CD4-positive, alpha-beta T cell treated with Interleukin-15 for 4 hours (primary cell): ENCODE results near the gene TRIP10.
"Not testable (repeated sequence)": the region's sequence is repeated elsewhere in the genome, so short reads cannot be mapped to it uniquely, and the experiment has no call there.

Source experiments
- DNase-seq: peaks from one replicate; pipeline ENCODE4 v3.0.0-alpha.2; 2020; ENCODE audit warnings: low spot score

The TRIP10 gene

DNA sequence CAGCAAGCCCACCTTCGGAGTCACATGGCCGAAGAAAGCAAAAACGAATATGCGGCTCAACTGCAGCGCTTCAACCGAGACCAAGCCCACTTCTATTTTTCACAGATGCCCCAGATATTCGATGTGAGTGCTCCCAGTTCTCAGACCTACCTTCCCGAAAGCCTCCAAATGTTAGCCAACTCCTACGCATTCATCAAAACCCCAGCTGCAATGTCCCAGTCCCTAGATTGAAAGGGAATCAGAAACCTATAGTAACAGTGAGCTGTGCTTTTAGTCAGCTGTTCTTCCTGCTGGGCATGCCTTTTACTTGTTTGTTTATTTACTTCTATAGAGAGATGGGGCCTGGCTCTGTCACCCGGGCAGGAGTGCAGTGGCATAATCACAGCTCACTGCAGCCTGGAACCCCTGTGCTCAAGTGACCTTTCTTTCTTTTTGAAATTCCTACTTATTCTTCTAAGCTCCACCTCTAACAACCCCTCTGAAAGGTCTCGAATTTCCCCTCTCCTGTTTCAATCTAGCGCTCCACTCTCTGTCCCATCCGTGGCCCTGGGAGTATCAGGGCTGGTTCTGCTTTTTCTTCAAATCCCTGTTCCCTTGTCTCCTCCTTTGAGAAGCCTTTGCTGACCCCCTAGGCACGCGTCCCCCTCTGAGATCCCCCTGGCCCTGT lies 4.4 kb downstream of the TRIP10 start:
- no peak for DNase-seq

DNA sequence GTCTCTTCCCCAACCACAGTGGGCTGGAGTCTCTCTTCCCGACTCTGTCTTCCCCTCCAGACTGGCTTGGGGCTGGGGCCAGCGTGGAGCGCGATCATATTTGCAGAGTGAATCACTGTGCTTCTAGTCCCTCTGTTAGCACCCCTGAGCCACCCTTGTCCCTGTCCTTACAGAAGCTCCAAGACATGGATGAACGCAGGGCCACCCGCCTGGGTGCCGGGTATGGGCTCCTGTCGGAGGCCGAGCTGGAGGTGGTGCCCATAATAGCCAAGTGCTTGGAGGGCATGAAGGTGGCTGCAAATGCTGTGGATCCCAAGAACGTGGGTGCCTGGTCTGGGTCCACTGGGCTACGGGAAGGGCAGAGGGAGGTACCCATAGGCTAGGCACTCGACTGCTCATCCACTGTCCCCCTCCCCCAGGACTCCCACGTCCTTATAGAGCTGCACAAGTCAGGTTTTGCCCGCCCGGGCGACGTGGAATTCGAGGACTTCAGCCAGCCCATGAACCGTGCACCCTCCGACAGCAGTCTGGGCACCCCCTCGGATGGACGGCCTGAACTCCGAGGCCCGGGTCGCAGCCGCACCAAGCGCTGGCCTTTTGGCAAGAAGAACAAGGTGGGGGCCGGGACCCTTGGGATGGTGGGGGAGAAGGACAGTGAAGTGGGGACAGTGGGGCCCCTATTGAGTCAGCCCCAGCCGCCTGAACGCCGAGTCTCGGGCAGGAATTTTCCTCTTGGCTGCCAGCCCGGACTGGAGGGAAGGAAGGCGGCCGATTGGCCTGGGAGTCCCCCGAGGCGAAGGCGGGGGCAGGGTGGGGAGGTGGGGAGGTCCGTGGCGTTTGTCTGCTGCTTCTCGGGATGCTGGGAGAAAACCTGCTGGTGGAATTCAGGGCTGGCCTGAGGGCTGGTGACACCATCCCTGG lies 5.2 kb downstream of the TRIP10 start:
- DNase-seq: no peak

DNA sequence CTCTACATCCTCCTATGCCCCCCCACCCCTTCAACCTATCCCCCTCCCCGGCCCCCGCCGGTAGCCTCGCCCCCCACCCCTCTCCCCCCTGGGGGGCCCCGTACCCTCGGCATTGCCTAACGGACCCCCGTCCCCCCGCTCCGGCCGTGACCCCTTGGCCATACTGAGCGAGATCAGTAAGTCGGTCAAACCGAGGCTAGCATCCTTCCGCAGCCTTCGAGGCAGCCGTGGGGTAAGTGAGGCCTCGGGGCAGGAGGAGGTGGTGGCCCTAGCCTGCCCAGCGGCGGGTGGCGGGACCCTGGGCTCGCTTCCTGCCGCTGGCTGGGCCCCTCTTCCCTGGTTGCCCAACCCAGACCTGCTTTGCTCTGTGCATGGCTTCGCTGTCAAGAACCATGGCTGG lies 6.5 kb downstream of the TRIP10 start:
- no peak for DNase-seq

DNA sequence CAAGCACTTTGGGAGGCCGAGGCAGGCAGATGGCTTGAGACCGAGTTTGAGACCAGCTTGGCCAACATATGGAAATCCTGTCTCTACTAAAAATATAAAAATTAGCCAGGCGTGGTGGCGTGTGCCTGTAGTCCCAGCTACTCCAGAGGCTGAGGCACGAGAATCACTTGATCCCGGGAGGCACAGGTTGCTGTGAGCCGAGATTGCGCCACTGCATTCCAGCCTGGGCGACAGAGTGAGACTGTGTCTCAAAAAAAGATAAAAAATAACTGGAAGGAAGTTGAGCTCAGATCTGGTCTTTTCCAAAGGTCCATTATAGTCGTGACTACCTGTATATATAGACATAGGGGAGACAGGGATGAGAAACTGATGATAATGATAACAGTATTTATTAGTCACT lies 9.1 kb downstream of the TRIP10 start:
- not testable (repeated sequence) for DNase-seq

DNA sequence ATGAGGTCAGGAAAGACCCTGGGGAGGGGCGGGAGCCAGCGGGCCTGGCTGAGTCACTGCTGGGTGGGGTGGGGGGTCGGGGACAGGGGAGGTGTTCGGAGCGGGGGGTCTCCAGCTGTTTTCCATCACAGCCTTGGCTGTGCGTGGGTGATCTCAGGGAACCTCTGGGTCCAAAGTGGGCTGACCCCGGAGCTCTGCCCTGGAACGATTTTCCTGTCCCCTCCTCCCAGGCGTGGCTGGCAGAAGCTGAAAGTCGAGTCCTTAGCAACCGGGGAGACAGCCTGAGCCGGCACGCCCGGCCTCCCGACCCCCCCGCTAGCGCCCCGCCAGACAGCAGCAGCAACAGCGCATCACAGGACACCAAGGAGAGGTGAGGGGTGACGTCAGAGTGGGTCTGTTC lies 10.6 kb downstream of the TRIP10 start:
- no peak for DNase-seq

DNA sequence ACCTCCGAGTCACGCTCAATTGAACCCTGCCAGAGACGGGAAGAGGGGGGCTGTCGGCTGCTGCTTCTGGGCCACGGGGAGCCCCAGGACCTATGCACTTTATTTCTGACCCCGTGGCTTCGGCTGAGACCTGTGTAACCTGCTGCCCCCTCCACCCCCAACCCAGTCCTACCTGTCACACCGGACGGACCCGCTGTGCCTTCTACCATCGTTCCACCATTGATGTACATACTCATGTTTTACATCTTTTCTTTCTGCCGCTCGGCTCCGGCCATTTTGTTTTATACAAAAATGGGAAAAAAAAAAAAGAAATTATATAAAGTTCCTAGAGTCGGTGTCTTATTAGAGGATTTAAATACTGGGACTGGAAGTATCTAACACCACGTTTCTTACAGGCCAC lies 11.7 kb downstream of the TRIP10 start:
- DNase-seq: no peak

DNA sequence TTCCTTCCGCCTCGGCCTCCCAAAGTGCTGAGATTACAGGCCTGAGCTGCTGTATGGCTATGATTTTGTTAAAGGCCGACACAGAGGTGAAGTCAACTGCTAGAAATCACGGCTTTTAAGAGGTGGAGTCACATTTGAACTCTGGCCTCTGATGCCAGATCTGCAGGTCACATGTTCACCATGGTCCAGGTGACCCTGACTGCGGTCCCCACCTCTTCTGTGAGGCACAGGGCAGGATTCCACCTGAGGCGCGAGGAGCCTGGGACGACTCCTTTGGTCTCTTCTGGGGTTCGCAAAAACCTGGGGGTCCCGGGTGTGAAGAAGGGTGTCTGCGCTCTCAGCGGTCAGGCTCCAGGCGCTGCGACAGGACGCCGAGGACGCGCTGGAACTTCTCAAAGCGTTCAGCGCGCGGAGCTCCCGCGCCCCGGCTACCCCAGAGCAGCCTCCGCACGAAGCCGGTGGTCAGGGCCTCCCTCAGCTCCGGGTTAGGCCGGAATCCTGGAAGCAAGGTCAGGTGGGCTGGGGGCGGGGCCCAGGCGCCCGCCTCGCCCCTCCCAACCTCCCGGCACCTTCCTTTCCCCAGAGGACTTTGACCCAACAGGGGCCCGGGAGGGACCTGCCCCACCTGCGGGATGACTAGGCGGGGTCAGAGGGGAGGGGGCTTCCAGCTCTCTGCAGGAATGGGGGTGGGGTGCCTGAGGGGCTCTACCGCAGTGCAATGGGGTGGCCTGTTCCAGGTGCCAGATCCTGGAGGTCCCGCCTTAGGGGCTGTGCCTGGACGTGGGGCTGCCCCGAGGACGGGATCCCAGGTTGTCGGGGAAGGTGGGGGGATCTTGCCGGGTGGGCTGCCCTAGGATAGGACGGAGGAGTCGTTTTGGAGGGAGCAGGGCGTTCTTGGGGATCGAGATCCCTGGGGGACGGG lies 13.0 kb downstream of the TRIP10 start:
- DNase-seq: no peak

DNA sequence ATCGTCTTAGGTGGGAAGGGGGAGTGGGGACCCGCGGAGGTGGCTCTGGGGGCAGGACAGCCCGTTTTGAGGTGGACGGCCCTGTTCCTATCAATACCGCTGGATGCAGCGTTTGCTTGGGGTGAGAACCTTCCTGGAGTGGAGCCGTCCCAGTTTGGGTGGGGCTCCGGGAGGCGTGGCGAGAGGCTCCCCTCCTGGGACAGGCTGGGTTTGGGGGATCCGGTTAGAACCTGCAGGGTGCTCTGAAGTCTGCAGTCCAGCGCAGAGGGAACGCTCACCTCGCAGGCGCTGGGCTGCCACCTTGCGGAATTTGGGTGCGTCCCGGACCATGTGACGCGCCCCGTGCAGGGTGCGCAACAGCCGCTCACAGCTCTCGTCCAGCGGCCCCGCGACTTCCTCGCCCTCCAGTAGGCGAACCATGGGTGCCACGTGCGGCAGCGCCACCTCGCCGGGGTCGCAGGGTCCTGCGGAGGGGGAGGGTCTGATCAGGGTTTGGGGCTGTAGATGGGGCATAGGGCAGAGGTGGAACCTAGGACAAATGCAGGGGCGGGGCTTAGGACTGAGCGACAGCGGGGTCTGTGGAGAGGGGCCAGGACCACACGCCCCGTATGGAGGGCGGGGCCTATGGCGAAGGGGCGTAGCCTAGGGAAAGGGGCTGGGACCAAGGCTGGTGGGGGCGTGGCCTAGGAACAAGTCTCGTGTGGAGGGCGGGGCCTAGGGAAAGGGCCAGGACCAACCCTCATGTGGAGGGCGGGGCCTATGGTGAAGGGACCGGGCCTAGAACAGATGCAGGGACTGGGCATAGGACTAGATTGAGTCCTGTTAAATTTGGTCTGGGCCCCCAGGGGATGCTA lies 13.9 kb downstream of the TRIP10 start:
- DNase-seq: peak; percentile 72

DNA sequence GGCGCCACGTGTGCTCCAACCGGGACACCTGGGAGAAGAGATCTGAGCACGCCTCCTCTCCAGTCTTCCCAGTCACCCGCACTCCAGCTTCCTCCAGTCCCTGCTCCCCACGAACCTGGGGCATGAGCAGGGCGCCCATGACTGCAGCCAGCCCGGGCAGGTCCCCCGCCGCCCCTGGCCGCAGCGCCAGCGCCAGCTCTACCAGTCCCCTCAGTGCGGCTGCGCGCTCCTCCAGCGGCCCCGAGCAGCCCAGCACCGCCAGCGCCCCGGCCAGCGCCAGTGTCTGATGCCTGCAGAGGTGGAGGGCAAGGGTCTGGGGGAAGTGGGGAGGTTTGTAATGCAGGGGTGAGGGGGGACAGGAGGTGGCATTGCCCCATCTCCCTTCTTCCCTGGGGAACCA lies 14.7 kb downstream of the TRIP10 start:
- no peak for DNase-seq

DNA sequence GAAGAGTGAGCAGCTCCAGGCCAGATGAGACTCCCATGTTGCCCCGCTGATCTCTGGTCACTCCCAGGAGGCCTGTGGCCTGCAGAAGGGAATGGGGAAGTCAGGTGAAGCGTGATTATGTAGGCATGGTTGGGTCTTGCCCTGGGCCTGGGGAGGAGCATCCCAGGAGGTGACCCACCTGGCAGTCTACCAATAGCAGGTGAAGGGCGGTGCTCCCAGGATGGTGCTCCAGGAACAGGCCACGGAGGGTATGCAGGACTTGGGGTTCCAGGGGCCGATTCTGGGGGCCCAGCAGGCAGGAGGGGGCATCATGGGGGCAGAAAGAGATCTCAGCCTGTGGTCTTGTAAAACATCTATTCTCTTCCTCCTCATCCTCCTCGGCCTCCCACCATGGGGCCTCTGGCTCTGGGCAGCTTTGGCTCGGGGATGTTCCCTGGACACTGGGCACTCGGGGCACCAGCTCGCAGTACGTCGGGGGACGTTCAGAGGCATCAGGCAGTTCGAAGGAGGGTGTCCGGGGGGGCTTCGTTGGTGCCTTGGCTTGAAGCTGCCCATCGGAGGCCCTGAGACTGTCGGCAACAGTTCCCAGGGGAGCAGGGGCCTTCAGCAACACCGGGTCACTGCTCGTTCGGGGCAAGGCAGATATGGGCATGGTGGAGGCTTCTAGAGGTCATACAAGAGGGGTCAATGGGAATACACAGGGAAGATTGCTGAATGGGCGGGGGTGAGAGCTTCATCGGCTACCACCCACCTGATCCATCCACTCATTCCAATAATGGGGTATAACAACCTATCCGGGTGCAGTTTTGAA lies 15.4 kb downstream of the TRIP10 start:
- DNase-seq: no peak

DNA sequence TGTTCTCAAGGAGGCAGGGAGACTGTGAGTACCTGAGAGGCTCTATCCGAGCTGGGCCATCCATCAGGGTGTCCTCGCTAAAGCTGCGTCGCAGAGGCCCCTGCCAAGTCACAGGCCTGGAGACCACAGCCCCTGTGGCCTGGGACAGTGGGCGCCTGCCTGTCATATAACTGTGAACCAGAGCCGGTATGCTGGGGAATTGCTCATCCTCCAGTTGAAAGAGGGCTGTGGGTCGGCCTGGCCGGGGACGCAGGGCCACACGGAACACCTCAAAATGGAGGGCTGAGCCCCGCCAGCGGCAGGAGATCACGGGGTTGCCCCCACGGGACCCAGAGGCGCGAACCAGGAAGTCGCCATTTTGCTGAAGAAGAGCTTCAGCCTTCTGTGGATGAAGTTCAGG lies 21.1 kb downstream of the TRIP10 start:
- no peak for DNase-seq

DNA sequence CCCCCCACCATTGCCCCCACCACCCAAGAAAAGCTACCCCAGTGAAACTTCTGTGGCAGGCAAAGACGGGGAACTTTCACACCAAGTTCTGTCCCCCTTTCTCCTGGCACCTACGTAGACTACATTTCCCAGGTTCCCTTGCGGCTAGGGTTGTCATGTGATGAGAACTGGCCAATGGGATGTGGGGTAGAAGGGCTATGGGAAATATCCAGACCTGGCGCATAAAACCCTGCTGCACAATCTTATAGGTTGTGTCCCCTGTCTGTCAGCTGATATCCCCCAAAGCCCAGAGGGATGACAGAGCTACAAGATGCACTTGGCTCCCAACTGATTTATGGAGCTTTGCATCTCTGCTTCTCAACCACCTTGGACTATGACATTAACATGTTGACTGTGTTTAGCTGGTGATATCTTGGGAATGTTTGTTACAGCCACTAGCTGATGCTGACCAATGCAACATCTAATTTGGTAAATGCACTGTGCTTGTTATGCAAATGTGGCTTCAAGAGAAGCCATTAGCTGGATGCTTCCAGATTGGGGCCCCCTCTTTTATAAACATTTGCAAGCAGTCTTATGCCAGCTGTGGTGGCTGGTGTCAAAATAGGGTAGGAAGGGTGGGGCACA lies 21.7 kb downstream of the TRIP10 start:
- DNase-seq: no peak

DNA sequence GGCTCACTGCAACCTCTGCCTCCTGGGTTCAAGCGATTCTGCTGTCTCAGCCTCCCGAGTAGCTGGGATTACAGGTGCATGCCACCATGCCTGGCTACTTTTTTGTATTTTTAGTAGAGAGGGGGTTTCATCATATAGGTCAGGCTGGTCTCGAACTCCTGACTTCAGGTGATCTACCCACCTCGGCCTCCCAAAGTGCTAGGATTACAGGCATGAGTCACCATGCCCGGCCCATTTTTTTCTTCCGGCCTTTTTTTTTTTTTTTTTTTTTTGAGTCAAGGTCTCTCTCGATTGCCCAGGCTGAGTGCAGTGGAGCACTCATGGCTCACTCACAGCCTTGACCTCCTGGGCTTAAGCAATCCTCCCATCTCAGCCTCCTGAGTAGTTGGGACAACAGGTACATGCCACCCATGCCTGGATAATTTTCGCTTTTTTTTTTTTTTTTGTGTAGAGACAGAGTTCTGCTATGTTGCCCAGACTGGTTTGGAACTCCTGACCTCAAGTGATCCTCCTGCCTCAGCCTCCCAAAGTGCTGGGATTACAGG lies 22.8 kb downstream of the TRIP10 start:
- DNase-seq: not testable (repeated sequence)

DNA sequence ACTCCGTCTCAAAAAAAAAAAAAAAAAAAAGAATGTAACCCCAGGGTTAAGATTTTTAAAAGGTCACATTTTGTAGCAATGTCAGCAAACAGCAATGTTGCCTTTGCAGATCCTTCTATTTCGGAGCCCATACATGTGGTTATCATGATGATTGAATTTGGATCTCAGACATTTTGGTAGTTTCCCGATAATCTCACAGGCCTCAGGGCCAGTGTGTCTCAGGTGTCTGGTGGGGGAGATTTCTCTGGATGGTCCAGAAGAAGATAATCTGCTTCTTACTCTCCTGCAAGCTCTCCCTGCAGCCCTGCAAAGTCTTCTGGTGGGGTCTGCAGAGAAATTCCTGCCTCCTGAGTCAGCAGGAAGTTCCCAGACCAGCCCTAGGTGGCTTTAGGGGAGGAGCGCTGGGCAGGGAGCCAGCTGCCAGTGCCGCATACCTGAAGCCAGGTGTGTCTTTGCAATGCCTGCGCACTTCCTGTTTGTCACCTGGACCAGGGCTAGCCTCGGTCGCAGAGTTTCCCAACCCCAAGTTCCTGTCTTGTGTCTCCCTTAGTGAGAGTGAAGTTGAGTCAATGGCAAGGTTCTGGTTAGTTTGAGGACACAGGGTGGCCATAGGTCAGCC lies 26.4 kb downstream of the TRIP10 start:
- no peak for DNase-seq

DNA sequence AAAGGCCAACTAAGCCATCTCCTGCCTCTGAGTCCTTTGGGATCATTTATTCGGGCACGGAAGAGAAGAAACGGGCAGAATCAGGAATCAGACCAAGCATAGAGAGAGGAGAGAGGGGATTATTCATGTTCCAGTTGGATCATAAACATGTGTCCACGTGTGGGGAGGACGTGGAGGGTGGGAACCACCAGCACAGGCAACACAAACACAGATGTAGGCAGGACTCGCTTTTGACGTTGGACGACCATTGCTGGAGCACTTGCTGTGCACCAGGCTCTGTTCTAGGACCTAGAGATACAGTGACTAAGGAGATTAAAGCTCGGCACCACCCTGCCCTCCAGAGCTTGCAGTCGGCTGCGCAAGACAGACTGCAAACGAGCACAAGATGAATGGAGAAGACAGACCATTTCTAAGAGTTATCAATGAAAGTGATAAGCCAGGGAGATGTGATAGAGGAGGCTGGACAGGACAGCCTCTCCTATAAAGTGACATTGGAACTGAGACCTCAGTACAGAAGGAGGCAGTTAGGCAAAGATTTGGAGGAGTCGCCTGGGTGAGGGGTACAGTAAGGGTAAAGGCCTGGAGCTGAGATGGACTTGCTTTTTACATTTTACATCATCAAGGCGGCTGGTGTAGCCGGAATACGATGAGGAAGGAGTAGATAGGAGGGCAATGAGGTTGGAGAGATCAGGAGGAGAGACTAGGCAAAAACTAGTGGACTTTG lies 27.0 kb downstream of the TRIP10 start:
- no peak for DNase-seq

DNA sequence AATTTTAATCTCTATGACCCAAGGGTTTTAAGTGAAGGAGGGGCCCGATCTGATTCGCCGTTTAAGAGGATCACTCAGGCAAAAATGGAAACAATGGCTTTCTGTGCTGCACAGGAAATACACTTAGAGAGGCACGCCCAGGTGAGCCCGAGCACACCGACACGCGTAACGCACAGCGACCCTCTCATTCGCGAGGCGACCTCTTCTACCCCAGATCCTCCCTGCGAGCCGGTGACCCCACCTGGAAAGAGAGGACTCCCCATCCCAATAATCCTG lies 27.5 kb downstream of the TRIP10 start:
- DNase-seq: peak; percentile 66

DNA sequence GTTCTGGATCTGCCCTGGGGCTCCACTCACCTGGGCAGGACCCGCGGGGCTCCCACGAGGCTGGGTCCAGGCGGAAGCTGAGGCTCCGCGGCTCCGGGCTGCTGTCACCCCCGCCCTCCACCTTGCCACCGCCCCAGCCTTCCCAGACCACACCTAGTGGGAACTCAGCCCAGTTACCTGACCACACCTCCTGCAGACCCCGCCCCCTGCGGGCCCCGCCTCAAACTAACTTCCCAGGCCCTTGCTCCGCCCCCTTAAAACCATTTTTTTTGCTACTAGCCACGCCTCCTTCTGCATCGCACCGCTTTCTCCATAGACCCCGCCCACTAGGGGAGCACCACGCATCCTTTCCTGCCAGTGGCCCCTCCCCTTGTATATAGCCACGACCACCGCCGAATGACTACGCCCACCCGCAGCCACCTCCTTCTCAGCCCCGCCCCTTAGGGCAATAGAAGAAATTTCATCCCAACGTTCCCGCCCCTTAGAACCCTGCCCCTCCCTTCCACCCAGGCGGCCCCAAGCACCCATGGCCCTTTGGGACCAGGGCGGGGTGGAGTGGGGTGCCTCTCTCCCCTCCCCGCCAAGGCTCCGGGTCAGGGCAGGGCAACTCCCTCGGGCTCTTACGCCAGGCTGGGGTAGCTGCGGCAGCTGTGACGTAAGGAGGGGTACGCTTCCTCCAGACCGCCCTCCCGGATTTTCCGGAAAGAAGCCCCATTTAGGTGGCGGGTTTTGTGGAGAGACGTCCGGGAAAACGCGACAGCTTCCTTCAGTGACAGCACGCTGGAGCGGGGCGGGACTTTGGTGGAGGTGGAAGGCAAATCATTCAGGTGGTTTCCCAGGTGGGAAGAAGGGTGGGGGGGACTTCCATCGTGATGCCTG lies 28.1 kb downstream of the TRIP10 start, which contains the start of gene SH2D3A:
Gene SH2D3A (minus strand): TSS at position 79 of the 879 bp plus-strand sequence. CDS start 3,687 bp downstream, outside the sequence.
- peak; percentile 96 for DNase-seq
